Middle frontal gyrus (tissue), 1 donor: Measurements from ENCODE around the gene MEGF11.
"Not testable (repeated sequence)": the region's sequence is repeated elsewhere in the genome, so short reads cannot be mapped to it uniquely, and the experiment has no call there.

ENCODE experiments used
- DNase-seq: peaks from one replicate; pipeline ENCODE4 v3.0.0-alpha.2; 2015; ENCODE audit warnings: low spot score; ENCODE audit errors: extremely low spot score

The MEGF11 gene

DNA sequence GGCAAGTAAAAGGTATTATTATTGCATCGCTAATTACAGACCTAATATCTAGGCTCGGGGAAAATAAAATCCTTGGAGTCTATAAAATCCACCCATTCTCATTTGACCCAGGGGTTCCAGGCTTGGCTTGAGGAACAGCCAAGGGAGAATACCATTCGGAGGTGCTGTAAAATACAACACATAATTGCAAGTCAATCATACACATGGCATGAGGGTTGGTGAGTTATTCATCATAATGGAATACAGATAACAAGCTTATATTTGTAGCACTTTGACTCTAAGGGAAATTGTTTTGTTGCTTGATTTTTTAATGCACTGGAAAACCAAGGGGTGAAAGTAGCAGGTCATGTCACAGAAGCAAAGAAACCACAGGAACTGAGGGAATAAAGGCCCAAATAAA, 23.0 kb upstream of the MEGF11 start:
- DNase-seq: no peak

GRCh38 chr15:66275352-66275751, 21.8 kb upstream of the MEGF11 start:
- DNase-seq: no peak

DNA sequence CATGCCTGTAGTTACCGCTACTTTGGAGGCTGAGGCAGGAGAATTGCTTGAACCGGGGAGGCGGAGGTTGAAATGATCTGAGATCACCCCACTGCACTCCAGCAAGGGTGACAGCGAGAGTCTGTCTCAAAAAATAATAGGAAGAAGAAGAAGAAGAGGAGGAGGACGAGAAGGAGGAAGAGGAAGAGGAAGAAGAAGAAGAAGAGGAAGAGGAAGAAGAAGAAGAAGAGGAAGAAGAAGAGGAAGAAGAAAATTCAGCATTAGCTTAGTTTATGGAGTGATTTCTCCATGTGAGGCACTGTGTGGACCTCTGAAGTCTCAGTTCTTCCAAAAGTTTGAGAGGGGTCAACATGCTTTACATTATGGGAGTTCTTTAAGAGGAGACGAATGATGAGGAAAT, 17.4 kb upstream of the MEGF11 start:
- no peak for DNase-seq

- DNase-seq: peak; percentile 30
These were observed 16.0 kb upstream of the MEGF11 start for GRCh38 chr15:66269326-66270090.

DNA sequence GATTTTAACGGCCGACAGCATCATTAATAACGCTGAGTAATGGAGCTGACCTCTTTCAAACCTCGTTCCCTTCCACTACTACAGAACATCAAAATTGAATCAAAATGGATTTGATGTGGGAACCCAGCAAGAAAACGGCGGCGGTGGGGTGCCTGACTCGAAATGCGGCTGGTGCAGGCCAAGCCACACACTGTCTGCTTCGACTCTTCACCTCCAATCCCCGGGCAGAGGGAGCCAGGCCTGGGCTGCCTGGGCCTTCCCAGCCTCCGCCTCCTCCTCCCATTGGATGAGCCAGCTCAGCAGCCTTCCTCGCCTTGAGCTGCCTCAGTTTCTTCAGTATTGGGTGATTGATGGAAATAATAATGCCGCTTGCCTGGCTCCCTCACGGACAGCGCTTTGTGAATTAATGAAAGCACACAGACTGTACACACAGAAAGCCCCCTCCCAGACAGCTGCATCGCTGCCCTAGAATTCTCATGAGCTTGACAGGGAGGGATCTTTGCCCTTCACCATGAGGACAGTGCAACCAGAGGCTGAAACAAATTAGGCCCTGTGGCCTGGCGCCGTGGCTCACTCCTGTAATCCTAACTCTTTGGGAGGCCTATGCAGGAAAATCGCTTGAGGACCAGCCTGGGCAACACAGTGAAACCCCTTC, 11.4 kb upstream of the MEGF11 start:
- no peak for DNase-seq

- DNase-seq: not testable (repeated sequence)
These were observed 9.3 kb upstream of the MEGF11 start for GRCh38 chr15:66262837-66263236.

GRCh38 chr15:66261056-66261455, 7.5 kb upstream of the MEGF11 start:
- DNase-seq: no peak

- DNase-seq: no peak
These were observed 3.1 kb upstream of the MEGF11 start for GRCh38 chr15:66256692-66257091.

DNA sequence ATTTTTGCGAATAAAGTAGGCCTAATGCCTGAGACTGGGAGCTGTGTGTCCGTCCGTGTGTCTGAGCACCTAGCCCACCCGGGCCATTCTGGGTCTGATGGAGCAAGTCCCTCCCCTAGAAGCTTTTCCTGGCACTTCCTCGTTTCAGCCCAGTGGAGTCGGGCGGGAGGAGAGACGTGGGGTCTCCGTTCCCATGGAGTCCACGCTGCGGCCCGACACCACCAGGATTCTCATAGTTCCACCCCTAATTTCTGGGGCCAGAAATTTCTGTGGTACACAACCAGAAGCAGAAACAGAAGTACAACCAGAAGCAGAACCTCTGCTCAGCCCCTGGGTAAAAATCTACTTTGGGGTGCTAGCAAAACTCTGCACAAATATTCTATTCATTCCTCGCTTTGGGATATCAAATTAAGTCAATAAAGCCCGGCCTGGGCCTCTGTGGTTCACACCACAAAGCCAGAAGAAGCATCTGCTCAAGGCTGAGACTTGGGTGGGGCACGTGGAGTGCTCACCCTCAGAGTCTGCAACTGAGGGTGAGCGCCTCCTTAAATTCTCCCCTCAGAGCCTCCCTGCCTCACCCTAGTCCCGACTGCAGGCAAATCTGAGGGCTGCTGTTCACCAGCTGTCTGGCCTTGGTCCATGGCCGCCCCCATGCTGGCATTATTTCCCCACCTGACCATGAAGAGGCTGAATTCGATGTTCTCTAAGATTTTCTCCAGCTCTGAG, 1.6 kb upstream of the MEGF11 start:
- DNase-seq: no peak

GRCh38 chr15:66254089-66254950, 770 bp upstream of the MEGF11 start:
- DNase-seq: no peak

DNA sequence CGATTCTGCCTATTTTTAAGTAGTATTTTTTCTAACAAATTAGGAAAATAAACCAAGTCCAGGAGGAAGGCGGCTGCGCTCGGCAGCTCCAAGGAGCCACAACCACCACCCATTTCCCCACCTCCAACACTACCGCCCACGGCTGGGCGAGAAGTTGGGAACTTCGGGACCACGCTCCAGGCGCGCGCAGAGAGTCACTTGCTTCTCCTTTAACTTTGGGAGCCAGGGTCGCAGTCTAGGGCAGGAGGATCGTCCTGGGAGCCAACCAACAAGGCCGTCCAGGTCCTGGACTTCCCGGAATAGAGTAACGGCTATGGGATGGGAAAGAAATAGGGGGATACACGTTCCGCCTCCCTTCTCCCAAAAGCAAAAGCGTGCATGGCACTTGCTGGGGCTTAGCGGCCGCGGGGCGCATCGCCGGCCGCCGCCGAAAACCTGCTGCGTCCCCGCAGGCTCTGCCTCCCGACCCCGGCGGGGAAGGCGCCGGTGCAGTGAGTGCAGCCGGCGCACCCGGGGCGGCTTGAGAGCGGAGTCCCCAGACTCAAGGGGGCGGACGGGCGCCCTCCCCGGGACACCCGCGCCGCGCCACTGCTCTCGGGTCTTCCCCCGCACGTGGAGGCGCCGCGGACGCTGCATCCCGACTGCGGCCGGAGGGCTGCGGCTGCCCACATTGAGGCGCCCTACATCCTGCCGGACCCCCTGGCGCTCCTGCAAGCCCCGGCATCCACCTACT, 699 bp downstream of the MEGF11 start:
- DNase-seq: no peak

DNA sequence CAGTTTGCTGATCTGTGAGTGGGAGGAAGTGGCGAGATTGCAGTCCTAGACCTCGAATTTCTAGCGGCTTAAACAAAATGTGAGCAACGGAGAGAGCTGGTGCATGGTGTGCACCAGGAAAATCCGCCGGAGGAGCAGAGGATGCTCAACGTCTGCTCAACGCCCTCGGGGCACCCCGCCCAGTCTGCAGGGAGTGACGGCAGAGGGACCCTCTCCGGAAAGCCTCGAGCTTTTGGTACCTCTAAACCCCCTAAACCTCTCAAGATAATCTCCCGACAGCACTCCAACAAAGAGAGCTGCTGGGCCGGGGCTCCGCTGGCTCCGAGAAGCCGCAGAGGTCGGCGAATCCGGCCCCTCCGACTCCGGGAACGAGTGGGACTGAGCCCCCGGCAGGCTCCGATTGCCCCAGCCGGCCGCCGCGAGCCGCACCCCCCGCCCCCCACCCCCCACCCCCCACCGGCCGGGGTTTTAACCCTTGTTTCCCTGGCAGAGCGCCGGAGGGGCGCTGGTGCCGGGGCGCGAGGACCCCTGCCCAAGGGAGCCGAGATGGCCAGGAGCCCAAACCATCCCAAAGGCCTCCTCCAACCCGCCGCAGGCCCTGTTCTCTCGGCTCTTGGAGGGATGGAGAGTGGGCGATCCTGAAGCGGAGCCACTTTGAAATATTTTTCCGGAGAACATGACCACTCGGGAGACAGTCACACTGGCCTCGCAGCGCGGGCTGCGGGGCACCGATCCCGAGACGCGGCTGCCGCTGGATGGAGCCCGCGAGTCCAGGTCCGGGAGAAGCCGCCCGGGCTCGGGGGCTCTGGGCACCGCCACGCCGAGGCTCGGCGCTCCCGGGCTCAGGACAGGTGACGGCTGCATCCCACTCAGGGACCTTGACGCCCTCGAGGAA, 1.5 kb downstream of the MEGF11 start:
- no peak for DNase-seq

GRCh38 chr15:66251065-66251789, 2.3 kb downstream of the MEGF11 start:
- no peak for DNase-seq

DNA sequence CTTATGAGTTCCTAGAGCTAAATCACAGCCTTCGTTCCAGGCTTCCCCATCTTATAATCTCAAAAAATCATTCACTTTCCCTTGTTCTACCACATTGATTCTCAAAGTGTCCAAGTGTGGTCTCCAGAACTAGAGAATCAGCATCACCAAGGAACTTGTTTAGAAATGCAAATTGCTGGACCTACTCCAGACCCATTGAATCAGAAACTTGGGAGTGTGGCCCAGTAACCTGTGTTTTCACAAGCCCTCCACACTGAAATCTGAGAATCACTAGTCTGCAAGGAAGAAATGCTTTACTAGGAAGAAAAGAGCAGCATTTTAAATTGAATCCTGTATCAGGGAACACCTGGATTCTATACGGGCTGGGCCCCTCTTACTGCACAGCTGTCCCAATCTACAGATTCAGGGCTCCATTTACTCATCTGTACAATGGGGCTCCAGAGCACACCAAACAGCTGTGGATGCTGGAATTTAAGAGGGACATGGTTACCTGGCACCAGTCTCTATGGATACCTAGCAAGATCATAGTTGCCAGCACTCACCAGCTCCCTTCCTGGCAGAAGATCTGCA, 3.9 kb downstream of the MEGF11 start:
- DNase-seq: no peak

DNA sequence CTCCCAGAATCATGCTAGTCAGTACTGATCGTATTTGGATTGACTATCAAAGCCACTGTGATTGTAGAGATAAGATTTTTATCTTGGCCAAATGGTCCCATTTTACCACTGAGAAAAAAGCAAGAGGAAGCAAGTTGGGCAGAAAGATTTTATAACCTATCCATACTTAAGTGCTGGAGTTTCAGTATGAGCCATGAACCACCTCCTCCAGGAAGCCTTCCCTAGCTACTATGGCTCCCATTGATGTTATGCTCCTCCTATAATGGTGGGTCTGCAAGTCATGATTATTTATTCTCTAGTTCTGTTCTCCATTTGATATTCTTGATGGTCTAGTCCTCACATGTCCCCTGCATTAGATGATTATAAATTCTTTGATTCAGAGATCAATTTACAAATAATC, 6.6 kb downstream of the MEGF11 start:
- no peak for DNase-seq

- DNase-seq: not testable (repeated sequence)
These were observed 7.7 kb downstream of the MEGF11 start for GRCh38 chr15:66245832-66246231.

DNA sequence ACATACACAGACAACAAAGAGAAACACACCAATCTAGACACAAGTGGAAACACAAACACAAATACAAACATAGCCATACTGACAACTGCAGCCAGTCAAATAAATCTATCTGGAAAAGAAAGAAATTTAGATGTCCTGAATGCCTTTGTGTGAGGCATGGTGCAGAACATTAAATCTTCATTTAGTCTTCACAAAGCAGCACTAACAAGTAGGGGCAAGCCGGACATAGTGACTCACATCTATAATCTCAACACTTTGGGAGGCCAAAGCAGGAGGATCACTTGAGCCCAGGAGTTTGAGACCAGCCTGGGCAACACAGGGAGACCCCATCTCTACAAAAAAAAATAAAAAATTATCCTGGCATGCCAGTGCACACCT, 11.7 kb downstream of the MEGF11 start:
- no peak for DNase-seq

- DNase-seq: no peak
These were observed 12.3 kb downstream of the MEGF11 start for GRCh38 chr15:66241087-66241907.
